Vagina (tissue), 2 donors: ENCODE data around the gene STMND1.

Experiments used
- POLR2A ChIP-seq, 2 donors: fragments of 450-650 bp; IDR thresholded peaks; one replicate each; pipeline ENCODE4 v1.6.1; 2017; ENCODE audit warnings: antibody characterized with exemption in 2 of 2, mild to moderate bottlenecking in 2 of 2, moderate library complexity in 2 of 2
- POLR2AphosphoS5 ChIP-seq, 2 donors: sonication (generic); formaldehyde crosslinking; IDR thresholded peaks; one replicate each; pipeline ENCODE4 v1.9.0; 2017; ENCODE audit warnings: antibody characterized with exemption in 2 of 2, mild to moderate bottlenecking in 2 of 2, low read depth in 1 of 2; ENCODE audit not compliant: insufficient read depth in 1 of 2
- TF ChIP-seq, protein P1 (sequence below), 3 experiments: fragments of 450-650 bp in 2 of 3; fragments of 200-600 bp in 1 of 3; sonication (generic) in 1 of 3; IDR thresholded peaks; one replicate each; pipeline ENCODE4 v1.5.1; 2017 to 2019; ENCODE audit warnings: antibody characterized with exemption in 3 of 3, mild to moderate bottlenecking in 2 of 3, moderate library complexity in 2 of 3

DNA sequence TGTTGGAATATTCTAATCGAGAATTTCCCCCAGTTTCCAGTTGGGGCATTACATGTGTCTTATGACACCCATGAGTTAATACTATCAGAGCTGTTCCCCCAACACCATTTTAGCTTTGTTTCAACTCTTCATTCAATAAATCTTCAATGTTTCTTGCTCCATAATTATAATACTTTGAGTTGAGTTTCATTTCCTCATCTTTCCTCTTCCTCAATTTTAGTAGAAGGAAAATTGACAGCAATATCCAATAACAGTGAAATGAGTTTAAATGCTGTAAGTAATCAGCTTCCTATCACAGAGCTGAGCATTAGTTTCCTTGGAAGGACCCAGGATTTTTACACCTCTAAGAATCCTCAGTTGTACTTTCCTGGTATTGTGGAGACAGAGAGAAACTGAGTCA lies 1.0 kb upstream of the STMND1 start:
- TF ChIP-seq, protein P1, sequence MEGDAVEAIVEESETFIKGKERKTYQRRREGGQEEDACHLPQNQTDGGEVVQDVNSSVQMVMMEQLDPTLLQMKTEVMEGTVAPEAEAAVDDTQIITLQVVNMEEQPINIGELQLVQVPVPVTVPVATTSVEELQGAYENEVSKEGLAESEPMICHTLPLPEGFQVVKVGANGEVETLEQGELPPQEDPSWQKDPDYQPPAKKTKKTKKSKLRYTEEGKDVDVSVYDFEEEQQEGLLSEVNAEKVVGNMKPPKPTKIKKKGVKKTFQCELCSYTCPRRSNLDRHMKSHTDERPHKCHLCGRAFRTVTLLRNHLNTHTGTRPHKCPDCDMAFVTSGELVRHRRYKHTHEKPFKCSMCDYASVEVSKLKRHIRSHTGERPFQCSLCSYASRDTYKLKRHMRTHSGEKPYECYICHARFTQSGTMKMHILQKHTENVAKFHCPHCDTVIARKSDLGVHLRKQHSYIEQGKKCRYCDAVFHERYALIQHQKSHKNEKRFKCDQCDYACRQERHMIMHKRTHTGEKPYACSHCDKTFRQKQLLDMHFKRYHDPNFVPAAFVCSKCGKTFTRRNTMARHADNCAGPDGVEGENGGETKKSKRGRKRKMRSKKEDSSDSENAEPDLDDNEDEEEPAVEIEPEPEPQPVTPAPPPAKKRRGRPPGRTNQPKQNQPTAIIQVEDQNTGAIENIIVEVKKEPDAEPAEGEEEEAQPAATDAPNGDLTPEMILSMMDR (IDR thresholded peaks at IDR 0.05): no peak
- no peak for TF ChIP-seq POLR2AphosphoS5 (IDR thresholded peaks at IDR 0.05; ENCODE audit: insufficient read depth in 1 of 2, low read depth in 1 of 2)
- no peak for TF ChIP-seq POLR2A (IDR thresholded peaks at IDR 0.05)
